SK-N-SH (cell line): ENCODE measurements around the gene BEGAIN. TPM values are rescaled to one million over a fixed set of nuclear protein-coding genes. Genes with fewer than 3 reads are reported as not detected.

ENCODE experiments used
- CTCF ChIA-PET: fragments of 300-600, 350-600 bp; formaldehyde crosslinking; extraction: SDS; loops from one replicate; lab custom pipeline; 2021; lab: Yijun Ruan, JAX
- POLR2A ChIA-PET: fragments of 350-600 bp; sonication (Branson Sonifier 250); formaldehyde crosslinking; extraction: SDS; loops from one replicate; lab custom pipeline; 2020; ENCODE audit warnings: antibody characterized with exemption, inconsistent platforms; lab: Yijun Ruan, JAX
- DNase-seq: peaks from one replicate; pipeline ENCODE4 v3.0.0; 2012
- H2AFZ ChIP-seq: fragments of 200-600 bp; sonication (generic); 2 replicates; pipeline ENCODE4 v1.8.1; 2016; ENCODE audit warnings: antibody characterized with exemption, mild to moderate bottlenecking, low read depth
- H3F3A ChIP-seq: fragments of 200-600 bp; sonication (generic); replicated peaks from 2 replicates; pipeline ENCODE3; 2016; ENCODE audit warnings: antibody characterized with exemption, mild to moderate bottlenecking; ENCODE audit not compliant: insufficient read depth
- H3K27ac ChIP-seq, 2 experiments: fragments of 200-500 bp in 1 of 2; fragments of 200-600 bp in 1 of 2; sonication (Bioruptor generic) in 1 of 2; sonication (generic), shearing (Covaris generic) in 1 of 2; 2 replicates each; pipeline versions ENCODE4 v1.5.1 to v1.6.1; 2014 to 2016; ENCODE audit warnings: low read depth in 2 of 2, inconsistent platforms in 1 of 2, low read length in 1 of 2, mild to moderate bottlenecking in 1 of 2, mixed read lengths in 1 of 2
- H3K27me3 ChIP-seq: fragments of 200-600 bp; sonication (generic), shearing (Covaris generic); 2 replicates; pipeline ENCODE4 v1.6.1; 2016; ENCODE audit warnings: mixed run types; ENCODE audit not compliant: insufficient read depth
- H3K36me3 ChIP-seq, 2 experiments: fragments of 200-500 bp in 1 of 2; fragments of 200-600 bp in 1 of 2; sonication (Bioruptor generic) in 1 of 2; sonication (generic) in 1 of 2; replicated peaks in 1 of 2; 2 replicates each; pipeline versions ENCODE3 to v1.5.1; 2014 to 2016; ENCODE audit warnings: low read length in 1 of 2, mild to moderate bottlenecking in 1 of 2; ENCODE audit not compliant: insufficient read depth in 2 of 2, control insufficient read depth in 1 of 2
- H3K4me1 ChIP-seq, 2 experiments: fragments of 200-500 bp in 1 of 2; fragments of 200-600 bp in 1 of 2; sonication (Bioruptor generic) in 1 of 2; sonication (generic), shearing (Covaris generic) in 1 of 2; 2 replicates each; pipeline versions ENCODE4 v1.5.1 to v1.6.1; 2014 to 2016; ENCODE audit warnings: low read depth in 1 of 2, low read length in 1 of 2, mixed run types in 1 of 2; ENCODE audit not compliant: insufficient read depth in 2 of 2, control insufficient read depth in 1 of 2
- H3K4me2 ChIP-seq: fragments of 200-600 bp; sonication (generic), shearing (Covaris generic); 2 replicates; pipeline ENCODE4 v1.6.1; 2017; ENCODE audit warnings: mixed run types
- H3K4me3 ChIP-seq, 2 experiments: fragments of 200-500 bp in 1 of 2; fragments of 200-600 bp in 1 of 2; sonication (Bioruptor generic) in 1 of 2; sonication (generic), shearing (Covaris generic) in 1 of 2; 2 replicates each; pipeline versions ENCODE4 v1.5.1 to v1.8.1; 2014 to 2016; ENCODE audit warnings: low read depth in 2 of 2, inconsistent platforms in 1 of 2, low read length in 1 of 2, mild to moderate bottlenecking in 1 of 2, mixed read lengths in 1 of 2, moderate library complexity in 1 of 2
- H3K79me2 ChIP-seq: fragments of 200-600 bp; sonication (generic); 2 replicates; pipeline ENCODE4 v1.8.1; 2017; ENCODE audit warnings: mild to moderate bottlenecking; ENCODE audit not compliant: insufficient read depth
- H3K9ac ChIP-seq: fragments of 200-600 bp; sonication (generic); 2 replicates; pipeline ENCODE4 v1.6.1; 2017; ENCODE audit warnings: mixed run types
- H3K9me2 ChIP-seq: fragments of 200-600 bp; sonication (generic); 2 replicates; pipeline ENCODE4 v1.6.1; 2017; ENCODE audit warnings: mixed run types
- H3K9me3 ChIP-seq: fragments of 200-600 bp; sonication (generic); 2 replicates; pipeline ENCODE4 v1.6.1; 2017; ENCODE audit warnings: mixed run types, mild to moderate bottlenecking, moderate library complexity
- H4K20me1 ChIP-seq: fragments of 200-600 bp; sonication (generic); 2 replicates; pipeline ENCODE4 v1.6.1; 2017; ENCODE audit warnings: mild to moderate bottlenecking, mixed run types; ENCODE audit not compliant: insufficient read depth
- CTCF ChIP-seq: fragments of 200-600 bp; sonication (generic); IDR thresholded peaks from 2 replicates; pipeline ENCODE4 v1.6.1; 2017; ENCODE audit warnings: antibody characterized with exemption, mild to moderate bottlenecking, moderate library complexity
- ELF1 ChIP-seq: IDR thresholded peaks from 2 replicates; pipeline ENCODE4 v1.4.0; 2012
- EP300 ChIP-seq, 2 experiments: IDR thresholded peaks; 2 replicates each; pipeline versions ENCODE4 v1.4.0 to v1.6.1; 2012; ENCODE audit warnings: borderline replicate concordance in 1 of 2, low read depth in 1 of 2, low read length in 1 of 2
- GABPA ChIP-seq: IDR thresholded peaks from 2 replicates; pipeline ENCODE4 v1.4.0; 2012; ENCODE audit warnings: low read depth, mild to moderate bottlenecking
- IRF3 ChIP-seq: fragments of 150-350 bp; IDR thresholded peaks from 2 replicates; pipeline ENCODE4 v1.6.1; 2016; ENCODE audit warnings: mild to moderate bottlenecking, low read depth, low read length
- MAX ChIP-seq: IDR thresholded peaks from 2 replicates; pipeline ENCODE4 v1.4.0; 2012; ENCODE audit warnings: low read depth
- NRF1 ChIP-seq: IDR thresholded peaks from 2 replicates; pipeline ENCODE4 v1.6.1; 2012; ENCODE audit warnings: low read depth, mild to moderate bottlenecking, low read length
- PBX3 ChIP-seq: IDR thresholded peaks from 2 replicates; pipeline ENCODE4; 2012
- RFX5 ChIP-seq: IDR thresholded peaks from 2 replicates; pipeline ENCODE4 v1.6.1; 2012; ENCODE audit warnings: mild to moderate bottlenecking, improper control_type of control experiment, low read length
- SMC3 ChIP-seq: IDR thresholded peaks from 2 replicates; pipeline ENCODE4 v1.6.1; 2012; ENCODE audit warnings: low read depth, low read length, improper control_type of control experiment
- TCF12 ChIP-seq: IDR thresholded peaks from 2 replicates; pipeline ENCODE4 v1.4.0; 2012
- USF1 ChIP-seq: IDR thresholded peaks from 2 replicates; pipeline ENCODE4 v1.4.0; 2012; ENCODE audit warnings: low read depth, borderline replicate concordance
- YY1 ChIP-seq: IDR thresholded peaks from 2 replicates; pipeline ENCODE4 v1.4.0; 2012; ENCODE audit warnings: low read depth, mild to moderate bottlenecking
- WGBS: methylation state at CpG from one replicate; pipeline ENCODE4 v1.1.6; 2017; ENCODE audit warnings: low lambda C conversion rate; 5-methylcytosine and 5-hydroxymethylcytosine counted together
- polyA plus RNA-seq, 3 experiments: library from polyadenylated mRNA; depleted of rRNA; stranded (reverse); fragments of >200 nt; gene quantifications; 2 replicates each; pipeline ENCODE4 v1.2.3, GENCODE V29; 2012

BEGAIN gene
- polyA plus RNA-seq, 1 of the 3 experiments (the other 2 are of a cell fraction): 4.2 TPM

GRCh38 chr14:100629098-100629497, 41.9 kb upstream of the BEGAIN start:
- CTCF ChIA-PET: interaction anchor here (1.9 kb wide), 1 partner anchor 10 kb away, joined by 4 read pairs; no protein-coding TSS in a partner anchor
- POLR2A ChIA-PET: no interaction called here
- 68% methylated on average over 8 of the region's 13 CpGs for WGBS

GRCh38 chr14:100628225-100628624, 41.0 kb upstream of the BEGAIN start:
- H3K79me2 ChIP-seq: no peaks in the 10 kb centered on the region
- no peaks in the 10 kb centered on the region for H3K36me3 ChIP-seq
- H3K27ac ChIP-seq: no peak overlapping the region
- H3K27me3 ChIP-seq: no peaks in the 10 kb centered on the region
- 61% methylated on average over 12 of the region's 12 CpGs for WGBS
- no peaks in the 10 kb centered on the region for H4K20me1 ChIP-seq
- H3K9ac ChIP-seq: no peak overlapping the region
- no peak for TF ChIP-seq EP300 (IDR thresholded peaks at IDR 0.05; ENCODE audit: borderline replicate concordance in 1 of 2, low read depth in 1 of 2, low read length in 1 of 2)
- no peak for TF ChIP-seq YY1
- no peak for TF ChIP-seq IRF3
- TF ChIP-seq MAX: no peak
- no peaks in the 10 kb centered on the region for H3K9me3 ChIP-seq
- H2AFZ ChIP-seq: no peak overlapping the region
- H3F3A ChIP-seq: no peaks in the 10 kb centered on the region
- ChIA-PET CTCF (interaction anchor here (1.1 to 1.2 kb wide), 2 partner anchors 9 to 10 kb away, joined by 4 read pairs; no protein-coding TSS in a partner anchor), POLR2A (no interaction called here)
- H3K4me3 ChIP-seq: no peak overlapping the region
- H3K4me1 ChIP-seq: peaks cover 0 to 7% of the 10 kb centered on the region in 2 experiments; a peak in 1 of 4 replicates
- H3K4me2 ChIP-seq: no peak overlapping the region
- H3K9me2 ChIP-seq: no peaks in the 10 kb centered on the region
- DNase-seq: no peak

More at GRCh38 chr14:100629098-100629497, 41.9 kb upstream of the BEGAIN start:
- H3K27ac ChIP-seq: no peak overlapping the region
- no peak for TF ChIP-seq GABPA
- no peak for TF ChIP-seq RFX5
- no peak for TF ChIP-seq SMC3
- TF ChIP-seq NRF1: no peak
- TF ChIP-seq PBX3: no peak
- no peak for TF ChIP-seq USF1
- no peak for TF ChIP-seq ELF1
- no peak for TF ChIP-seq CTCF
- TF ChIP-seq TCF12: no peak
- no peaks in the 10 kb centered on the region for H3K79me2 ChIP-seq
- H3K4me3 ChIP-seq: no peak overlapping the region
- H3K4me2 ChIP-seq: no peak overlapping the region
- no peaks in the 10 kb centered on the region for H3K9me2 ChIP-seq
- no peak for DNase-seq
- peaks cover 0 to 8% of the 10 kb centered on the region in 2 experiments; a peak in 1 of 4 replicates for H3K4me1 ChIP-seq
- H3K9ac ChIP-seq: no peak overlapping the region
- no peak overlapping the region for H2AFZ ChIP-seq
- H3K27me3 ChIP-seq: peaks cover 4% of the 10 kb centered on the region; the same call in 1 of the 2 replicates
- no peaks in the 10 kb centered on the region for H3F3A ChIP-seq
- H4K20me1 ChIP-seq: no peaks in the 10 kb centered on the region
- H3K36me3 ChIP-seq: no peaks in the 10 kb centered on the region
- no peaks in the 10 kb centered on the region for H3K9me3 ChIP-seq
